GM18511 (cell line): Measurements from ENCODE around the gene HTR3E.

ENCODE experiments used
- ATAC-seq: cut with Tn5 transposase; IDR thresholded peaks from one replicate; pipeline ENCODE4 v1.9.1; 2021; ENCODE audit warnings: mild to moderate bottlenecking, moderate library complexity; ENCODE audit not compliant: unreplicated experiment

The HTR3E gene

DNA sequence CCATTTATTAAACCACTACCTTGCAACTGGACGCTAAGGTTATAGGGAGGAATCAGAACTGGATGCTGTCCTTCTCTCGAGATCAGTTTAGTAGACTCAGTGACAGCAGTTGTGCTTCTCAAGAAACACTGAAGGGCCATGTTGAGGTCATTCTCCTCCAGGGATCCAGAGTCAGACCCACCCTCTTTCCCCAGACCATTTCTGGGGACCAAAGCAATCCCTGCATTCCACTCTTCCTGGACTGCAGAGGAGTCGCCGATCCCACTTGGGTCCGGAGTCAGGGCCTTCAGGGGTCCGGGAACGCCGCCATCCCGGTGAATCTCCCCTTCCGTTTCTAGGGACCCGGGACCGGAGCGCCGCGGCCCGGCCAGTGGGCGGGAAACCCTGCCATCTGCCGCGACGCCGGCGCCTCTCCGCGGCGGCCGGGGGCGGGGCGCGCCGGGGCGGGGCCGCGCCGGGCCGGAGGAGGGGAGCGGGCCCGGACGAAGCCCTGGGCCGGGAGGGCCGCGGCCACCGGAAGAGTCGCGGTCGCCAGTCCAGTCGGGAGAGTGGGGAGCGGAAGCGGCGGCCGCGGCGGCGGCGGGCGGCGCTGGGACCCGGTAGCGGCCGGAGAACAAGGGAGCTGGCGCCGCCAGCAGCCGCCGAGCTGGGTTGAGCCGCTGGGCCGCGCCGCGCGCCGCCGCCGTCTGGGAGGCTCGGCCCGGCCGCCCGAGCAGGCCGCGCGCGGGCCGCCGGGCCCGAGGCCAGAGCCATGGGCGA lies 58.2 kb downstream of the HTR3E start, which contains the start of gene DVL3:
DVL3 (plus strand) TSS at position 493 of the 759 bp plus-strand sequence; CDS start at position 752, 259 bp downstream.
- peak; percentile 74 for ATAC-seq

DNA sequence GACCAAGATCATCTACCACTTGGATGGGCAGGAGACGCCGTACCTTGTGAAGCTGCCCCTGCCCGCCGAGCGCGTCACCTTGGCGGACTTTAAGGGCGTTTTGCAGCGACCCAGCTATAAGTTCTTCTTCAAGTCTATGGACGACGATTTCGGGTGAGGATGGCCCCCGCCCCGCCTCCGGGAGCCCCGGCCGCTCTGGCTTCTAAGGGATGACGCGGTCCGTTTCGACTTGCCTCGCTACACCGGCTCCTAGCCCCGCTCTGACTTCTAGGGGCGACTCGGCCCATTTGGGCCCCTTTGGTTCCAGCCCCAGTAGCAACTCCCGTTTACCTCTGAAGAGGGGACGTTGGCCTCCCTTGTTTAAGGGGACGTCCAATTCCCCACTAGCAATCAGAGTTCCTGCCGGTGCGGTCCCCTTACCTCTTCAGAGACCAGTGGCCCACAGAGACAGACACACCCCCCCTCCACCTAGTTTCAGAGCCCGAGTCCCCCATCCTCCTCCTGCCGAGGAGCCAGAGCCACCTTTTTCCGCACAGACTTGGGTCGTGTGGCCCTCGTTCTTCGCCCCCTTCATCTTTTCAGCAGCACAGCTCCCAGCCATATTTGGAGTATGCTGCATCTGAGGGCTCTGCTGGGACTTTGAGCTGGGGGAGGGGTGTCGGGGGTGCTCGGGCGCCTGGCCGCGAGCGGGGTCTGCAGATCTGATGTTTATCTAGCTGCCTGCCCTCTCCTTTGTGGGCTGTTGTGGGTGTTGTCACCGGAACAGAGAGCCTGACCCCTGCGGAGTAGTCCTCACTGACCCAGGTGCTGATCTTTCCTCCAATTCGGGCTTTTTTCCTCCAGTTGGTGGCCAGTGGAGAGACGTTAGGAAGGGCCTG lies 59.0 kb downstream of the HTR3E start:
- peak; percentile 43 for ATAC-seq

DNA sequence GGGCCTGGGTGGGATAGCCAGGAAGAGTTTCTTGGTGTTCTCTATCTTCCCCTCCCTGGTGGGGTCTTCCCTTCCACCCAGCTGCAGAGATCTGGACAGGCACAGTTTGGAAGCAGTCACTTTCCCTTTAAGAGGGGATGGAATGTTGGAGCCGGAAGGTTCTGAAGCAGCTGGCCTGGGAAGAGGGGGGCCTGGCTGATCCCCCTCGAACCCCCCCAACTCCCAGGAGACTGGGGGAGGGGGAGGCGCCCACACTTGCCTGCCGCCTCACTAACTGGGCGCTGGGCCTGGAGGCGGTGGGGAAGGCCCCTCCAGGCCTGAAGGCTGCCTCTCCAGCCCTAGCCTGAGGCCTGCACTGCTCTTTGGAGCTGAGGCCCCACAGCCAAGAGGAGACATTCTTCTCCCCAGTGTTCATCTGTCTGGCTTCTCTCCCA lies 59.7 kb downstream of the HTR3E start:
- no peak for ATAC-seq
